GM18517 (cell line): ENCODE measurements around the gene AIPL1.

Source experiments
- ATAC-seq: cut with Tn5 transposase; IDR thresholded peaks from one replicate; pipeline ENCODE4 v1.9.1; 2021; ENCODE audit warnings: mild to moderate bottlenecking, moderate library complexity; ENCODE audit not compliant: unreplicated experiment

Gene AIPL1

DNA sequence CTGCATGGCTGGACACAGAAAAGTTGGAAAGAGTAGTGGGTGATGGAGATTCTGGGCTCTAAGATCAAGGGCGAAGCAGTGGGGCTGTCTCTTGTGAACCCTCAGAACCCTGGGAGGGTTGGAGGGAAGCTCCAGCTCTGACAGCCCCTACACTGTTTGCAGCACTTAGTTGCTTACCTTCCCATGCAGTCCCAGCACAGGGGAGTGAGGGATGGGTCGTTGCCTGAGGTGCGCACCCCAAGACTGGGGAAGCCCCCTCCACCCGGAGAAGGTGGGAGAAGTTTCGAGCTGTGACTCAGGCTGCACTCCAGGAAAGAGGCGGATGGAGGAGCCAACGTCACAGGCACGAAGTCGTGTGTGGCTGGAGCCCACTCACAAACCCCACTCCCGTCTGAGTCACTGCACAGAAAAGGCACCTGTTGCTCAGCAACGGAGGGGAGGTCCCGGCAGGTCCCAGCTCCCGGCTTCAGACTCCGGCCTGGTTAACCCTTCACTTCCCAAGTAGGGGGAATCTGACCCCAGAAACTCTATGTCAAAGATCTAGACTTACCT, 60.1 kb downstream of the AIPL1 start:
- no peak for ATAC-seq

DNA sequence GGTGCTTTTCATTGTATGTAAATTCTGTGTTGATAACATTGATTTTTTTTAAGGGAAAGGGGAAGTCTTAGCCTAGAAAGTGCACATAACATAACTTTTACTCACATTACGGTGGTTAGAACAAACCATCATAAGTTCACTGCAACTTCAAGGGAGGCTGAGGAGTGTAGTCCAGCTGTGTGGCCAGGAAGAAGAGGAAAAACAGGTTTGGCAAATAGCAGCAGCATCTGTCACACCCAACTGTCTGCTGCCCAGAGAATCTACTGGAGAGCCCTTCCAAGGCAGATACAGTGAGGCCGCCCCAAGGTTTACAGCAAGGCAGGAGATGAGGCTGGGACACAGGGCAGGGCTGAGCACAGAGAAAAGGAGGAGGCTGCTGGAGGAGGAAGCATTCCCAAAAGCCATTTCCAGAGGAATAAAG, 60.6 kb downstream of the AIPL1 start:
- no peak for ATAC-seq
